Mammary epithelial cell (primary cell): Measurements from ENCODE around the gene COPB2.

Experiments
- CTCF ChIP-seq, 2 donors: IDR thresholded peaks in 1 of 2; conservative IDR thresholded peaks in 1 of 2; 2 replicates each; pipeline ENCODE4 v1.5.1; 2011 to 2012; ENCODE audit warnings: inconsistent platforms in 2 of 2, low read length in 2 of 2, mild to moderate bottlenecking in 2 of 2, control low read depth in 1 of 2, low read depth in 1 of 2; ENCODE audit not compliant: insufficient read depth in 1 of 2; ENCODE audit errors: extremely low read depth in 1 of 2
- EZH2 ChIP-seq: IDR thresholded peaks from 2 replicates; pipeline ENCODE4 v1.6.1; 2012; ENCODE audit warnings: low read length, inconsistent platforms, borderline replicate concordance

GRCh38 chr3:139434228-139434627 is 44.8 kb upstream of the COPB2 start:
- TF ChIP-seq CTCF (conservative IDR thresholded peaks at IDR 0.05 in 1 of 2, IDR thresholded peaks at IDR 0.05 in 1 of 2; ENCODE audit: extremely low read depth in 1 of 2, insufficient read depth in 1 of 2, low read depth in 1 of 2, low read length in 2 of 2) (no peak), EZH2 (no peak)
